Measurements from ENCODE around the gene EIF4ENIF1. TPM values are rescaled to one million over a fixed set of nuclear protein-coding genes. Genes with fewer than 3 reads are reported as not detected.

Gene EIF4ENIF1
- total RNA-seq, 6 donors from 2014 or later: 15.5 to 25.2 (median 23.3) TPM

DNA sequence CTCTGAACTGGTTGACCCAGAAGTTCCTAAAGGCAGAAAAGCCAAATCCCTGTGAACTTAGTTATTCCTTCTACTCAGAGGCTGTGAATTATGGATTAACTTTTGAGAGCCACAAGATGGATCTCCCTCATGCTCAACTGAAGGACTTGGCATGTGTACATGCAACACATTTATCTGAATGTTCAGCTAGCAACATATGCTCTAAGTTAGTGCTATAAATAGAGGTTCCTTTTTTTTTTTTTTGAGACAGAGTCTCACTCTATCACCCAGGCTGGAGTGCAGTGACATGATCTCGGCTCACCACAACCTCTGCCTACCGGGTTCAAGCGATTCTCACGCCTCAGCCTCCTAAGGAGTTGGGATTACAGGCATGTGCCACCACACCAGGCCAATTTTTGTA, 40.1 kb downstream of the EIF4ENIF1 start:
- Histone ChIP-seq H3K9me3 (no peaks in the 10 kb centered on the region), H3K4me3 (no peak overlapping the region), H3K27ac (no peak overlapping the region), H3K36me3 (peaks cover 14 to 78% (median 44%) of the 10 kb centered on the region in 4 donors), H3K27me3 (no peaks in the 10 kb centered on the region), H3K4me1 (no peaks in the 10 kb centered on the region)
- whole genome bisulfite sequencing, 2 donors: 66 to 88% methylated on average over 4 of the region's 4 CpGs
- no peak for DNase-seq
- no peak for ATAC-seq (ENCODE audit: low FRiP score in 2 of 2)
- no peak for TF ChIP-seq POLR2A (IDR thresholded peaks at IDR 0.05)
- TF ChIP-seq EP300 (IDR thresholded peaks at IDR 0.05): no peak
- TF ChIP-seq POLR2AphosphoS5 (IDR thresholded peaks at IDR 0.05): no peak
- no peak for TF ChIP-seq CTCF (IDR thresholded peaks at IDR 0.05)

GRCh38 chr22:31448382-31448781, 41.3 kb downstream of the EIF4ENIF1 start:
- H3K4me3 ChIP-seq: no peak overlapping the region
- TF ChIP-seq POLR2A (IDR thresholded peaks at IDR 0.05) (no peak), POLR2AphosphoS5 (IDR thresholded peaks at IDR 0.05) (no peak), CTCF (IDR thresholded peaks at IDR 0.05) (no peak), EP300 (IDR thresholded peaks at IDR 0.05) (no peak)
- 68 to 79% methylated on average over 2 of the region's 2 CpGs for WGBS, 2 donors
- H3K9me3 ChIP-seq: no peaks in the 10 kb centered on the region
- H3K27ac ChIP-seq: no peak overlapping the region
- ATAC-seq (ENCODE audit: low FRiP score in 2 of 2): no peak
- no peaks in the 10 kb centered on the region for H3K4me1 ChIP-seq
- H3K36me3 ChIP-seq: peaks cover 4 to 77% (median 38%) of the 10 kb centered on the region in 4 donors
- DNase-seq: no peak
- H3K27me3 ChIP-seq: no peaks in the 10 kb centered on the region

DNA sequence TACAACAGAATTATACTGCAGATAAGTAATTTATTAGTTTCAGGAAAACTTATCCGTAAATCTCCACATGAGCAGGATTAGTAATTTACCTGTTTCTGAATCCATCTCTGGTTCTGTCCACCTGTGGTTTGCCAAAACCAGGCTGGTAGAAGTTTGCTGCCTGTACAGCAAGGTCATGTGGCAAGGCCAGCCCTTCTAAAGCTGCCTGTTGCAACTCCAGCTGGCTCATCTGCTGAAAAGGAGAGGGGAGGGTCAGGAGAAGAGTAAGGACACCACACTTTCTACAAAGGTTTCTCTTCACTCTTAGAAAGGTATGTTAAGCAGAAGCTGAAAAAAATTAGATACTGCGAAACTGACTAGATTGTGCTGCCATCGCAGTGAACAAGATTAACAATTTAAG, 42.3 kb downstream of the EIF4ENIF1 start:
- 89 to 97% methylated on average over 3 of the region's 3 CpGs for WGBS, 2 donors
- Histone ChIP-seq H3K4me1 (no peaks in the 10 kb centered on the region), H3K9me3 (no peaks in the 10 kb centered on the region), H3K27me3 (no peaks in the 10 kb centered on the region), H3K4me3 (no peak overlapping the region), H3K36me3 (peaks cover 4 to 77% (median 40%) of the 10 kb centered on the region in 4 donors), H3K27ac (no peak overlapping the region)
- DNase-seq (no peak), ATAC-seq (ENCODE audit: low FRiP score in 2 of 2) (no peak)
- TF ChIP-seq POLR2A (IDR thresholded peaks at IDR 0.05) (no peak), EP300 (IDR thresholded peaks at IDR 0.05) (no peak)

GRCh38 chr22:31446767-31447166, 42.9 kb downstream of the EIF4ENIF1 start:
- H3K27me3 ChIP-seq: no peaks in the 10 kb centered on the region
- TF ChIP-seq POLR2A (IDR thresholded peaks at IDR 0.05): no peak
- TF ChIP-seq POLR2AphosphoS5 (IDR thresholded peaks at IDR 0.05): no peak
- TF ChIP-seq CTCF (IDR thresholded peaks at IDR 0.05): no peak
- no peak for TF ChIP-seq EP300 (IDR thresholded peaks at IDR 0.05)
- no peaks in the 10 kb centered on the region for H3K4me1 ChIP-seq
- H3K36me3 ChIP-seq: peaks cover 8 to 79% (median 46%) of the 10 kb centered on the region in 4 donors
- H3K9me3 ChIP-seq: no peaks in the 10 kb centered on the region
- DNase-seq (no peak), ATAC-seq (ENCODE audit: low FRiP score in 2 of 2) (no peak)
- no peak overlapping the region for H3K27ac ChIP-seq
- WGBS, 2 donors: 91 to 93% methylated on average over 2 of the region's 2 CpGs
- H3K4me3 ChIP-seq: no peak overlapping the region

DNA sequence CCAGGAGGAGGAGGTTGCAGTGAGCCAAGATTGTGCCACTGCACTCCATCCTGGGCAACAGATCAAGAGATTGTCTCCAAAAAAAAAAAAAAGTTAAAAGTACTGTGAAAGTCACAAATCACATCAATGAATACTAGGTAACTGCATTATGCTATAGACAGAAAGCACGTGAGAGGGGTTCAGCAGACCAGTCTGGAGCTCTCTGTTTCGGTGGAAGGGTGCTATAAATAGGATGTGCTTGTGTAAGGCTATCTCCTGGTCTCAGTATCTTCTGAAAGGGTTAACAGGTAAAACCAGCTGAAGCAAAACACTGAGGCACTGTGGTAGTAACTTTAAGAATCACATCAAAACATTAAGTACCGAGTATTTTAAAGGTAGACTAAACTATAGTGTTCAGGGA, 43.4 kb downstream of the EIF4ENIF1 start:
- H3K27ac ChIP-seq: no peak overlapping the region
- 85 to 90% methylated on average over 3 of the region's 3 CpGs for WGBS, 2 donors
- DNase-seq (no peak), ATAC-seq (ENCODE audit: low FRiP score in 2 of 2) (no peak)
- peaks cover 10 to 84% (median 51%) of the 10 kb centered on the region in 4 donors for H3K36me3 ChIP-seq
- H3K27me3 ChIP-seq: no peaks in the 10 kb centered on the region
- no peaks in the 10 kb centered on the region for H3K9me3 ChIP-seq
- no peaks in the 10 kb centered on the region for H3K4me1 ChIP-seq
- TF ChIP-seq EP300 (IDR thresholded peaks at IDR 0.05) (no peak), POLR2AphosphoS5 (IDR thresholded peaks at IDR 0.05) (no peak), POLR2A (IDR thresholded peaks at IDR 0.05) (no peak), CTCF (IDR thresholded peaks at IDR 0.05) (no peak)
- H3K4me3 ChIP-seq: no peak overlapping the region

Measured in upper lobe of left lung (tissue), 6 donors.